GM21786 (cell line): ENCODE data around the gene OR1D5.
"Not testable (repeated sequence)": the region's sequence is repeated elsewhere in the genome, so short reads cannot be mapped to it uniquely, and the experiment has no call there.

Source experiments
- ATAC-seq: cut with Tn5 transposase; IDR thresholded peaks from one replicate; pipeline ENCODE4 v1.9.1; 2021; ENCODE audit not compliant: unreplicated experiment

Gene OR1D5, protein sequence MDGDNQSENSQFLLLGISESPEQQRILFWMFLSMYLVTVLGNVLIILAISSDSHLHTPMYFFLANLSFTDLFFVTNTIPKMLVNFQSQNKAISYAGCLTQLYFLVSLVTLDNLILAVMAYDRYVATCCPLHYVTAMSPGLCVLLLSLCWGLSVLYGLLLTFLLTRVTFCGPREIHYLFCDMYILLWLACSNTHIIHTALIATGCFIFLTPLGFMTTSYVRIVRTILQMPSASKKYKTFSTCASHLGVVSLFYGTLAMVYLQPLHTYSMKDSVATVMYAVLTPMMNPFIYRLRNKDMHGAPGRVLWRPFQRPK

DNA sequence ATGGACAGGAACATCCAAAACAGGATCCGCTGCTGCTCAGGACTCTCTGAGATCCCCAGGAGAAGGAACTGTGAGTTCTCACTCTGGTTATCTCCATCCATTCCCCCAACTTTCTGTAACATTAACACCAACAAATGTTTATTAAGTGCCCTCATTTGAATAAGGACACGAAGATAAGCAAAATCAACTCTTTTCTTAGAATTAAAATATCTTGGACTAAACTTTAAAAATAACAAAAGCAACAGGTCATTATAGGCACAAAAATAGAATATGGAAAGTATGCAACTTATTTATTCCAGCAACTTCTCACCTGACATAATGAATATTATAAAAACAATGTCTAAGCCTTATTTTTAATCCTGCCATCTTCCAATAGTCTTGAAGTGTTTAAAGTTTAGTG is at the start of gene OR1D5:
Gene OR1D5 (minus strand): TSS at position 101 of the 400 bp plus-strand sequence. CDS start 0 bp downstream, at position 101.
- ATAC-seq = not testable (repeated sequence)

DNA sequence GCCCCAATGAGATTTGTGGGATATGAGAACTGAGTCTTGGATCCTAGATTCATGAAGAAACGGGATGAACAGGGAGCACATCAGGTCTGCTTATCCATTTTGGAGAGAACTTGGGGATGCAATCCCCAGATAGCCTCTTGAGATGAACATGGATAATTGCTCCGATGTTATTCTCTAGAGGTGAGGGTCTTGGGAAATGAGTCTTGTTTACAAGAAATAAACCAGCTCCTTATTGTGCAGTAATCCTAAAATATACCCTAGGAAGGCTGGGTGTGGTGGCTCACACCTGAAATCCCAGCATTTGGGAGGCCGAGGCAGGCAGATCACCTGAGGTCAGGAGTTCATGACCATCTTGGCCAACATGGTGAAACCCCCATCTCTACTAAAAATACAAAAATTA is 40.9 kb upstream of the OR1D5 start, which contains the start of gene OR1D2:
Gene OR1D2 (minus strand): TSS at position 101 of the 400 bp plus-strand sequence. CDS start 11,426 bp downstream, outside the sequence.
- ATAC-seq = no peak

DNA sequence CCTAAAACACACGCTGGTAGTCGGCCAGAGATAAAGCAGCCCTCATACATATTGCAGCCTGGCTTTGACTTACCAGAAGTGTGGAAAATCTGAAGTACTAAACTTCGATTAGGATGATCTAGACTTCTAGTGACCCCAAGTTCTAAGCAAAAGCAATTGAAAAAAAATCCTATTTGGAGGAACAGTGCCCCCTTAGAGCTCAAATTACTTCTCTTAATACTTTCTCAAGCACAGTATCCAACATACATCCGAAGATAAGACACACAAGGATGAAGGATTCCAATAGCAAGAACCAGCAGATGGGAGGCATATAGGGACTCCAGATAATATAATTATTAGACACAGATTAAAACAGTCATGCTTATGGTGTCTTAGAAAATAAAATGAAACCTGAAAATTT is 10.4 kb upstream of the OR1D5 start:
- not testable (repeated sequence) for ATAC-seq

DNA sequence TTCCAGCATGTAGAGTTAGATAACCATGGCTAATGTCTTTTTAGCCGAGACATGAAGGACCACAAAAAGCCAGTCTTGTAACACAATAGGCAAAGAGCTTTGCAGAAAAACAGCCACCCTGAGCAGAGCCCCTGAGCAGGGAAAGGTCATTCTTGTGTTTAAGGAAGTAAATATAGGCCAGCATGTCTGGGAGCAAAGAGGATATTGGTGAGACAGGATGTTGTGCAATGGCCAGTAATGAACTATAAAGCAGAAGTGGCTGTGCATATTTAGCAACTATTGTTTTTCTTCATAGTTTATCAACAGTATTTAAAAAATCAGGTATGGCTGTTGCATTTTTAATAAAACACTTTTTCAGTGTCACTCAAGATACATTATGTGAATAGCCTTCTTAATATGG is 1.8 kb upstream of the OR1D5 start:
- not testable (repeated sequence) for ATAC-seq

DNA sequence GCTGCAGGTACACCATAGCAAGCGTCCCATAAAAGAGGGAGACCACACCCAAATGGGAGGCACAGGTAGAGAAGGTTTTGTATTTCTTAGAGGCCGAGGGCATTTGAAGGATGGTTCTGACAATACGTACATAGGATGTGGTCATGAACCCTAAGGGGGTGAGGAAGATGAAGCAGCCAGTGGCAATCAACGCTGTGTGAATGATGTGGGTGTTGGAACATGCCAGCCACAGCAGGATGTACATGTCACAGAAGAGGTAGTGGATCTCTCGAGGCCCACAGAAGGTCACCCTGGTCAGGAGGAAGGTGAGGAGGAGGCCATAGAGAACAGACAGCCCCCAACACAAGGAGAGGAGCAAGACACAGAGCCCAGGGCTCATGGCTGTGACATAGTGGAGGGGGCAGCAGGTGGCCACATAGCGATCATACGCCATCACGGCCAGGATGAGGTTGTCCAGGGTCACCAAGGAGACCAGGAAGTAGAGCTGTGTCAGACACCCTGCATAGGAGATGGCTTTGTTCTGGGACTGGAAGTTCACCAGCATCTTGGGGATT is 506 bp downstream of the OR1D5 start:
- not testable (repeated sequence) for ATAC-seq

DNA sequence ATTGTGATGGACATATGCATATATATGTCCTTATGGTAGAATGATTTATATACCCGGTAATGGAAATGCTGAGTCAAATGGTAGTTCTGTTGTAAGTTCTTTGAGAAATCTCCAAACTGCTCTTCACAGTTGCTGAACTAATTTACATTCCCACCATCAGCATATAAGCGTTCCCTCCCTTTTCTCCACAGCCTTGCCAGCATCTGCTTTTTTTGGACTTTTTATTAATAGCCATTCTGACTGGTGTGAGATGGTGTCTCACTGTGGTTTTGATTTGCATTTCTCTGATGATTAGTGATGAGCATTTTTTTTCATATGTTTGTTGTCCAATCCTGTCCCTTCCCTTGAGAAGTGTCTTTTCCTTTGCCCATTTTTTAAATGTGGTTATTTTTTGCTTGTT is 8.5 kb downstream of the OR1D5 start:
- not testable (repeated sequence) for ATAC-seq

DNA sequence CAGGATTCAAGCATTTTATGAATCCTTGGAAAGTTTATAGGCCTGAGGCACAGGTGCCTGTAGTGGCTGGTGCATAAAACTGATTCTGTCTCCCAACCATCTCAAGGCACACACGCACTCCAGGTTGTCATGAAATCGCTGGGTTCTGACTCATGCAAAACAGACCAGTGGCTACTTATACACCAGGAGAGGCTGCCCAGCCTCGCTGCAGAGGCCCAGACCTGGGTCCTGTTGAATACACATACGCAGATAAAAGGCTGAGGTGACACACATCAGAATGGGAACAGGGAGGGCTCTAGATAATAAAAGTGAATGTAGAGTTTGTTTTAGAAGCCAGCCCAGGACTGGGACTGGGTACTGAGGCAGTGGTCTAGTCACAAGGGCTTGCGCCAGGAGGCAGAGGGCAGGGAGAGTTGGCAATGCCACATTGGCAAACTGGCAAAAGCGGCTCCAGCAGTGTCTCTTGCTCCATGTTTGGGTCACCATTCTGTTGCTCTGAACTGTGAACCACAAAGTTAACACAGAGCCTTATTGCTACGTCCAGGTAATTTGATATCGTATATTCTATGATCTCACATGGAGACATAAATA is 13.6 kb downstream of the OR1D5 start:
- ATAC-seq = no peak

DNA sequence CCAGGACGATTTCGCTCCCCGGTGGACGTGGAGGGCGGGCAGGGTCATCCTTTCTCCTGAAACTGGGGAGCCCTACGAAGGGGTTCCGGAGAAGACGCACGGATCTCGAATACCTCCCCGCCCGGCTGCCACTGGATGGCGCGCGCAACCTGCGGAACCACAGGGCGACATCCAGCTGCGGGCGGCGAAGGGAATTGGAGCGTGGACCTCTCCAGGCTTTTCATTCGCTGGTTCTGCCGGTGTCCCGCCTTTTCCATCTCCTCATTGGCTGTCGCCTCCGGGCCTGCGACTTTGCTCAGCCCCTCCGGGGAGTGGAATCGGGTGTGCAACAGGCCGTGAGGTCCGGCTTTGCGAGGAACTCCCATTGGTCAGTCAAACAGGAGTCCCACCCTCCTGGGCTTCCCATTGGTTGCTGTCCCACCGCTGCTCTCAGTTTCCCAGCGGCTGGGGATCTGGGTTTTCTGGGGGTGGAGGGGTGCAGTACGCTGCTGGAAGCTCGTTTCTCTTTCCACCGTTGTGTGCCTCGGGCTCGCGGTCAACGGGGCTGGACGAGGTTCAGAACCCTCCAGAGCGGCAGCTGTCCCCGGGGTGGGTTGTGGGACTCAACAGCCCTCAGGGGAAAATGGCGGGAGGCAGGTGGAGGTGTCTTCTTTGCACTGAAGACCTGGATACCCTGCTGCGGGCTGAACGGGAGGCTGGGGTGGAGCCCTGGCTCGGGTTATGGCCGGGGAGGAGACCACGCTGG is 14.5 kb downstream of the OR1D5 start:
- ATAC-seq = peak; percentile 88

DNA sequence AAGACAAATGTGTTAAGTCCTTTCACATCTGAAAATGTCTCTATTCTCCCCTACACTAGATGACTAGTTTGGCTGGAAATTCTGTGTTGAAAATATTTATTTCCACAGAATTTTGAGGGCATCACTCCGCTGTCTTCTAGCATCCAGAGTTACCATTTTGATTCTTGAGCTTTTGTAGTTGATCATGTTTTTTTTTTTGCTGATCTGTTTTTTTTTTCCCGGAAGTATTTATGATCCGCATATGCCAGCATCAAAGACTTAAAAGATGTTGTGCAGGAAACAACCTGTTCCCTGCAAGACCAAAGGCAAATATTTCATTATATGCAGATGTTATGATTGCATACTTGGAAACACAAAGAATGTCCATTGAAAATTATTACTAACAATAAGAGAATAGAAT is 16.7 kb downstream of the OR1D5 start:
- ATAC-seq = no peak

DNA sequence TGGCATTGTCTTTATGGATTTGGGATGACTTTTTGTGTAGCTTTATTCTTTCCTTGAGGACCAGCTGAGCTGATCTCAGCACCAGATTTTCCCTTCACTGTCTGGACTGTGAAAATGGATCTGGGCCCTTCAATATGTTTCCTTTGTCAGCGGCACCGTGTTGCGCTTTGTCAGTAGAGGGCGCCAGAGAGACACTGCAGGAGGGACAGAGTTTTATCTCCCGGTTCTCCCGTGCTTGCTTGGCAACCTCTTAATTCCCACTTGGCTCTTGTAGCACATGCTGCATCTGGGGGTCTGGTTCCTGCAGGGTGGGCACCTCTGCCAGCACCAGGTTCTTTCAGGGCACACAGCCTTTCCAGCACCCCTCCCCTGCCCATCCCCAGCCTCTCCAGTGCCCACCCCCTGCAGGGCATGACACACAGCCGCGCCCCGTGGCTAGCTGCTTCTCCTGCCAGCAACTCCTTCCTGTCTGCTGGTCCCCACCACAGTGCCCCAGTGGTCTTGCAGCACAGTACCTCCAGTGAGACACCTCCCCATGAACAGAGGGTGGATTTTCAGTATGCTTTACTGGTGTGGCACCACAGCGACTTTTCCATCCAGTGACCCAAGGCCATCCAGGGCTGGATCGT is 19.6 kb downstream of the OR1D5 start:
- ATAC-seq = no peak

DNA sequence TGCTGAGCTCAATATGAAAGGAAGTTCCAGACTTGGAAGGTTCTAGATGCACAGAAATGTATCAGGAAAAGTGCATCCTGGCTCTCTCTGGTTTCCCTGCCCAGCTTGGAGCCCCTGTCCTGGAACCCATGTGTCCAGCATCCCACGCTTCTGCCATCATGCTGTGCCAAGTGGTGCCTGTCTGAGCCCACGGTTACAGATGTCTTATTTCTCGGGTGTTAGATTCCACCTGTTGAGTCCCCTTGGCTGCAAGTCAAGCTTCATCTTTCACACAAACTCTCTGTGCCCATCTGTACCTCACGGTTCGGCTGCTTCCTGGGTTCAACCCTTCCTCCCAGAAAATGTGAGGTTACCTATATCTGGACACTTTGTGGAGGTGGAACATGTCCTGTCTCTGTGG is 22.5 kb downstream of the OR1D5 start:
- ATAC-seq = no peak

DNA sequence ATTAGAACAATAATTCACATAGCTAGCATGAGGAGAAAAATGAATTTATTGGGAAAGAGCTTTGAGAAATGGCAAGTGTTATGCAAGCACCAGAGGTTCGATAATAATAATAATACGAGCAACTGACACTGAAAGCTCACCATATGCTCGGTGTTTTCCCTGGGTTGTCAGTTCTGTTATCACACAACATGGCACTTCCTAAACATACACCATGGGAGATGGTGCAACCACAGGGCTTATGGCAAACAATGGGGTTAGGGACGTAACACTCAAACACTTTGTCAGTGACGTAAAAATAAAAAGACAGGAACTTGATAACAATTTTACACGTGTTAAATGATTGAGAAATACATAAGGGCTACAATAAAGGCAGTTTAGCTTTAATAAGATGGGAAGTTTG is 23.7 kb downstream of the OR1D5 start:
- ATAC-seq = no peak

DNA sequence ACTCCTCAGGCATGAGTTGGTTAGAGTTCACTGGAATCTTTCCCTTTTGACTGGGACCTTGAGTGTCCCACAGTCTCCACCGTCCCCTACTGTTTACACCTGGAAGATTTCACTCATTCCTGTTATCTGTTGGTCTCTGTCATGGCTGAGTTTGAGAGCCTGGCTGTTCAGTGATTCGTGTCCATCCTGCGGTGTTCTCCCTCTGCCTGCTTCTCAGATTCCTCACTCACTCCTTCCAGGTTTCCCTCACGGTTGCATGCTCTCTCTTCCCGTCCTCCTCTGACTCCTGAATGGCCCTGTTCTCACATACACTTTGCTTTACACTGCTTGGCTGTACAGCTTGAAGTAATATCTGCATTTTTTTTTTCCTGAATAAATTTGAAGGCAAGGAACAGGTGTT is 24.5 kb downstream of the OR1D5 start:
- no peak for ATAC-seq

DNA sequence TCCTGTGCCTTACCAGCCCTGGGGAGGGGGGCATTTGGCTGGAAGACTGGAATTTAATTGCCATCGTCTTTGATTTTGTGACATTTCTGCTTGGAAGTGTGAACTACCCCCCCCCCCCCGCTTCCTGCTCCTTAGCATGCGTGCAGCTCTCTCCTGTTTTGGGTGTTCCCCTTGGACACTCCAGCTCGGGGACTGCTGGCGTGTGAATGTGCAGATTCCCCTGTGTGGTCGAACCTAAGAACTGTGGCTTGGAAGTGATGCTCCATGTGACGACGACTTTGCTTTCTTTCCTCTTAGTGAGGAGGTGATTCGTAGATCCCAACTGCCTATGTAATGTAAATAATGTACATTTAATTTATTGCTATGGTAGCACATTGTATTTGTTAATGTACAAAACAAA is 26.1 kb downstream of the OR1D5 start:
- ATAC-seq = no peak

DNA sequence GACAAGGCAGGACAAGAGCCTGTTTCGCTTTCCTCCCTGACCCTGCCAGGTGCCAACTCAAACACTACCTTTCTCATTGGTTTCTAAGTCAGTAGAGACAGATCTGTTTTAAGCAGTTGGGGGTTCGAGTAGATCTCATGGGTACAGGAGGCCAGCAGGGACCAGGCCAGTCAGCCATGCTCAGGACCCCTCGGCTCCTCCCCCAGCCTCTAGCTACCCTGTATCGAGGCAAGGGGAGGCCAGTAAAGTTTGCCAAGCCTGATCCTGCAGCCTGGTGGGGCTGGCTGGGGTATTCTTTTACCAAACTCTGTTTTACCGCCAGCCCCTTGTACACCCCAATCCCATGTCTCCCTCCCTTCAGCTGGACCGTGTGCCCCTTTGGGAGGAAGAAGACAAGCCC is 26.6 kb downstream of the OR1D5 start:
- ATAC-seq = no peak

DNA sequence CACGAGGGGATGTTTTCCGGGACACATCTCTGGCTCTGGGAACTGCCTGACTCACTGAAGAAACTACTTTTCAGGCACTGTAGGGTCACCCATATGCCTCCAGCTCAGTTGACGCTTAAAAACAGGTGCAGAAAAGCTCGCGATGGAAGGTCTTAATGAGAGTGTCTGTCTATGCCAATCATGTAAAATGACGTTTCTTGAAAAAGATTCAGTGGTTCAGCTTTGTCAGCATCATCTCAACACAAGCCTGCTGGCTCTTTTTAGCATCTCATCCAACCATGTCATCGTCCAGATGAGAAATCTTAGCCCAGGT is 27.5 kb downstream of the OR1D5 start:
- no peak for ATAC-seq

DNA sequence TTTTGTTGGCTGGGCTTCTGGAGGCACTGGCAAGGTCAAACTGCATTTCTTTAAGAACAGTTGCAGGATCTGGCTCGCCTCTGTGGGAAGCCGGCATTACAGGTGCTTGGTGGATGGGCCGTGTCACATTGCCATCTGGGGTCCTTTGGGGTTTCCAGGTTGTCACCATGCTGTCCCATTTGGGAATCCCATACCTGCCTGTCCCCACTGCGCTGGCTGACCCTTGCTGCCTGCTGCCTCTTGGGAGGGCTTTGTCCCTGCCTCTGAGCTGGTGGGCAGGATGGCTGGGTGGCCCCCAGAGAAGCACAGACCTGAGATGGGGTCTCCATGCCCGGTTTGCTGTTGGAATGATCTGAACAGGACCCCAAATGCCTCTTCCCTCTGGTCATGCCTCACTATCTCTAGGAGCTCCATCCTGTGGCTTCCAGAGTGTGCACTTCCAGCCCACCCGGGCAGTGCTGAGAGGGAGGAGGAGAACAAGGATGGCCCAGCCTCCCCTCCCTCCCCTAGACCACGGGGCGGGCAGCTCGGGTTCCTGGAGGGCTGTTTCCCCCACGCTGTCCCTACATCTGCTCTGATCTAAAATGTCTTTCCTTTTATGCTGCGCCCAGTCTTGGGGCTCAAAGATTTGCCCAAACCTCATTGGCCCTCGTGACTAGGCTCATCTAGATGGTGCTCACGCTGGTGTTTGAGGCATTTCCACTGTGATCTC is 28.0 kb downstream of the OR1D5 start:
- no peak for ATAC-seq

DNA sequence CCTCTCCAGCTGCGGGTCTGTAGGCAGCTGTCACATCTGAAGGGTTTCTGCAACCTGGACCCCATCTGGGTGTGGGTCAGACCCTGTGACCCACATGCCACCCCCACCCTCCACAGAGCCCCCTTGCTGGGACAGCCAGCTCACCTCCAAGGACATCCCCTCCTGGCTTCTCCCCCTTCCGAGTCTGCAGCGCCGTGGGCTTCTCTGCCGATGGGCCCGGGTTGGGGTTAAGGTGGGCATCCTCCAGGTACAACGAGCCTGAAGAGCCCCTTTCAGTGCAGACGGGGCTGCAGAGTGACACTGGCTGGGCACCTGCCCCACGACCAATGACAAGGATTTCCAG is 28.9 kb downstream of the OR1D5 start:
- ATAC-seq = no peak

DNA sequence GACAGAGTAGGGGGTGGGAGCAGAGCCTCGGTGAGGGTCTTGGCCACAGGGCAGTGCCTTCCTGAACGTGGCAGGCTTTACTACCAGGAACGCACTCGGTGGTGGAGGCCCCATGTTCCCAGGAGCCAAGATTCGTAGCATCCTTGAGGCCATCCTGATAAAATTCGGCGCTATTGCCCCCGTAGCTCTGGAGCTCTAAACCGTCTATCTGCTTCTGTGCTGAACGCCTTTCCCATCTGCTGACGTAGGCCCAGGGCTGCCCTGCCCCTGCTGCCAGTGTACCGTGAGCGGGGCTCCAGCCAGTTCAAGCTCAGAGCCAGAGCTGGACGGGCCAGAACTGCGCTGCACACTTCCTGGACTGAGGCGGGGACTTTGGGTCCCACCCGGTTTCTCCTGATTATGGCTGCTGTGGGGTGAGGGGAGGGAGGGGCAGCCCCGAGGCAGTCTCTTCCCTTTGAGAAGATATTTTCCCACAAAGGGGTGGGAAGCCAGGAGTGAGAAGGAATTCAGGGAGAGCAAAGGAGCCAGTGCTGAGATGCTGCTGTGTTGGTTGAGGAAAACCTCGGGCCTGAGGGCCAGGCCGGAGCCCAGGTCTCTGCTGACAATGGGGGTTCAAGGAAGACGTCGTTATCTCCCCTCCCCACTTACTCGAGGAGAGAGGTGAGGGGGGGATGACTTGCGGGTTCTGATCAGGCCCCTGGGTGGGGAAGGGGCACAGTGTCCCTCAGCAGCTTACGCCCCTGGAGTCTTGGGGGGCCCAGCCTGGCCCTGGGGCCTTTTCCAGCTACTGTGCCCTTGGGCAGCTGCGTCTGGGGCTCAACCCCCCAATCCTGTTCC is 29.4 kb downstream of the OR1D5 start:
- no peak for ATAC-seq

DNA sequence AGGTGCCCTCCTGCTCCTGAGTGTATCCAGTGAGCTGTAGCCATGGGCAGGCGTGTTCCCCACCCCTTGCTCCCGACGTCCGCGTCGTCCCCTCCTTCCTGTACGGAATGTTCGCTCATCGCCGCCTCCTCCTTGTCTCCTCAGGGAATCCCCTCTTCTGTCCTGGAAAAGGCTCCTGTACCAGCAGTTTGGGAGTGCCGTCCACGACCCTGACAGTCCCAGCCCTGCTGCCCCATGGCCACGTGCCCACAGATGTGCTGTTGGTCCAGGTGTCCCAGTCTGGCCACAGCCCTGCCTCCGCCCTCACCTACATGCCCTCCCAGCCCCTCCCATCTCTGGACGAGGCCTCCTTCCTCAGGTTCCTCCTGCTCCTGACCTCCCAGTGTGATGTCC is 30.2 kb downstream of the OR1D5 start:
- no peak for ATAC-seq
